ENCODE results near the gene BAZ1A.

GRCh38 chr14:34754687-34755086 is 120.5 kb downstream of the BAZ1A start:
- TF ChIP-seq CTCF (IDR thresholded peaks at IDR 0.05; ENCODE audit: low read depth, low read length, missing input control) (no peak), RXRA (IDR thresholded peaks at IDR 0.05) (no peak), RAD21 (IDR thresholded peaks at IDR 0.05) (no peak), ATF3 (IDR thresholded peaks at IDR 0.05) (no peak), EGR1 (IDR thresholded peaks at IDR 0.05; ENCODE audit: low read depth in 2 of 2) (no peak), NR2F2 (IDR thresholded peaks at IDR 0.05) (no peak), JUND (IDR thresholded peaks at IDR 0.05) (no peak), GABPA (IDR thresholded peaks at IDR 0.05 in 1 of 2, conservative IDR thresholded peaks at IDR 0.05 in 1 of 2) (no peak), YY1 (IDR thresholded peaks at IDR 0.05) (no peak), REST (IDR thresholded peaks at IDR 0.05) (no peak), MAX (IDR thresholded peaks at IDR 0.05) (no peak), ZBTB33 (IDR thresholded peaks at IDR 0.05) (no peak), SP1 (IDR thresholded peaks at IDR 0.05) (no peak), TAF1 (conservative IDR thresholded peaks at IDR 0.05) (no peak)

All from liver (tissue), 3 donors.